Stimulated activated CD8-positive, alpha-beta memory T cell treated with anti-CD3 and anti-CD28 coated beads, Interleukin-4, amount 100 ng/mL, for 48 hours (primary cell): ENCODE results near the gene CDH4.

Experiments
- DNase-seq: peaks from one replicate; pipeline ENCODE4 v3.0.0-alpha.2; 2020

CDH4 gene

DNA sequence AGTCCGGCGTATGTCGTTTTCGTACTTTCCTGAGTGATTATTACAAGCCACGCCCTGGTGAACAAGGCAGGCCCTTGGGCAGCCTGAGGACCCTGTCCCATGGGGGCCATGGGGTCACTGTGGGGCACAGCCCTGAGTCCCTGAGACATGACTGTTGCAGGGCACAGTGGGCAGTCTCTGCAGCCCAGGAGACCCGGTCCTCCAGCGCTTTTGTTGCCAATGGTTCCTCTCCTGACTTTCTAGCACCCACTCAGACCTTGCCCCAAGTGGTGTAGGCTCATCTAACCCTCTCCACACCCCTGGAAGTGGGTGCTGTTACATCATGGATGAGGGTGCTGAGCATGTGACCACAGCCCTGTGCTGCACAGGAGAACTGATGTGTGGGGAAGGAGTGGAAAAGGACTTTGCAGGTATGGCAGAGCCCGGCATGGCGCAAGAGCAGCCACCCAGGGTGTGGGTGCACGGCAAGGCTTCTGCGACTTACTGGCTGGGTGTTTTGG lies 494.1 kb downstream of the CDH4 start:
- no peak for DNase-seq

DNA sequence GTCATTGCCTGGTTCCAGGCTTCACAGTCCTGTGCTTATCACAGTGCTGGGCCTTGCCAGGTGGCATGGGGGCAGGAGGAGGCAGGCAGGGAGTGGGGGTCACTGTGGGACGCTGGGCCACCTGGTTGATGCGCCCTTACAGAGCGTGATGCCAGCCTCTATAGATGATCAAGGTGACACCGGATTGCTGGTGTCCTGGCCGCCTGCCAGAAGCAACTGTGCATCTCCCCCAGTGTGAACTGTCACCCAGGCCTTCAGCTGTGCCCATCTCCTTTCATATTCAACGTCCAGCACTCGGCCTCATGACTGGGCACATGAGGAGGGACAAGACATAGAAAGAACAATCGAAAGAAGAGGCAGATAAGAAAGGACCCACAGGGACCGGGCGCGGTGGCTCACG lies 494.7 kb downstream of the CDH4 start:
- DNase-seq, result no peak

DNA sequence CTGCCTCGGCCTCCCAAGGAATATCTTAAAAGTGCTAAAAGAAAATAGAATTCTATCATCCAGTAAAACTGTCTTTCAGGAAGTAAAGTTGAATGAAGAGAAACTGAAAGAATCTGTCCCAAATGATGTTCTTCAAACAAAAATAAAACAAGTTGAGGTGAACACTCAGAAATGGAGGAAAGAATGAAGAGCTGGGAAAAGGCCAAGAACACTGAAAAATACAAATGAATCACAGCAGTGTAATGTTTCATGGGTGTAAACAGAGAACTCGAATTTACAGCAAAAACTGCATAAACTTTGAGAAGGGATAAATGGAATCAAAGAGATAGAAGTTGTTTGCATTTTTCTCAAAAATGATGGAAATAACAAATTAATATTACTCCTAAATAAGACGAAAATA lies 496.3 kb downstream of the CDH4 start:
- DNase-seq, result no peak

DNA sequence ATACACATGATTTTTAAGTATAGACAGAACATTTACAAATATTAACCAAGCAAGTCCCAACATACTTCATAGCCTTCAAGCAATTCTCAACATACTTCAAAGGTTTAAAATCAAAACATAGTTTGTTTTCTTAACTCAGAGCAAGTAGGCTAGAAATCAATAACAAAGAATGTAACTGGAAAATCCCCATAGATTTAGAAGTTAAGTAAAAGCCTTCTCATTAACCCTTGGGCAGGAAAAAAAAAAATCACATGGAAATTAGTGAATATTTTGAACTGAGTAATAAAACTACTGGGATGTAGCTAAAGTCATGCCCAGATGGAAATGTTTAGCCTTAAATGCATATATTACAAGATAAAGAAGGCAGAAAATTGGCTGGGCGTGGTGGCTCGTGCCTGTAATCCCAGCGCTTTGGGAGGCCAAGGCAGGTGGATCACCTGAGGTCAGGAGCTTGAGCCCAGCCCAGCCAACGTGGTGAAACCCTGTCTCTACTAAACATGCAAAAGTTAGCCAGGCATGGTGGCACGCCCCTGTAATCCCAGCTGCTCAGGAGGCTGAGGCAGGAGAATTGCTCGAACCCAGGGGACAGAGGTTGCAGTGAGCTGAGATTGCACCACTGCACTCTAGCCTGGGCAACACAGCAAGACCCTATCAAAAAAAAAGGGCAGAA lies 497.5 kb downstream of the CDH4 start:
- no peak for DNase-seq

DNA sequence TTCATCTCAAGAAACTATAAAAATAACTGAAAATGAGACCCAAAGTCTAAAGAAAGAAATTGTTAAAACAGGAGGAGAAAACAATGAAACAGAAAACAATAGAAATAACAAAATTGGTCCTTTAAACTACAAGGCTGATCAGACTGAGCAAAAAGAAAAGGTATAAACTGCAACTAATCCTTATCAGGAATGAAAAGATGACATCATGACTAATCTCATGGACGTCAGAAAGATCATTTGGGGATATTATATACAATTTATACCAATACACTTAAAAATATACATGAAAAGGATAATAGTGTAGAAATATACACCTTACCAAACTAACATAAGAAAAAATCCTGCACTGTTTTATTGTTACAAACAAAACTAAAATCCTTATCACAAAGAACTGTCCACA lies 498.0 kb downstream of the CDH4 start:
- DNase-seq, result no peak

DNA sequence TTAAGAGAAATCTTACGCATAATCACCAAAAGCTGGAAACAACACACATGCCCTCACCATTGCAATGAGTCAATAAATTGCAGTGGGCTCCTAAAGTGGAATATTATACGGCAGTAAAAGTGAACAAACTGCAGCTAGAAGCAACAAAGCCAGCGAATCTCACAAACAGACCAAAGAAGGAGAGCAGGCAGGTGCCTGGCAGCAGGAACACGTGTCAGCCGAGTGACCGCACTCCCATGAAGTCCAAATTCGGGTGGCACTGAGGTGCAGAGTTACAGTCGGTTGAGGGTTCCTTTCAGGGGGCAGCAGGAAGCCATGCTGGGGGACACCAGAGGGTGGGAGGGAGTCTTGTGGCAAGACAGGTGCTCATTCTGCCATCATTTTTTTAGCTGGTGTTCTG lies 500.5 kb downstream of the CDH4 start:
- no peak for DNase-seq

DNA sequence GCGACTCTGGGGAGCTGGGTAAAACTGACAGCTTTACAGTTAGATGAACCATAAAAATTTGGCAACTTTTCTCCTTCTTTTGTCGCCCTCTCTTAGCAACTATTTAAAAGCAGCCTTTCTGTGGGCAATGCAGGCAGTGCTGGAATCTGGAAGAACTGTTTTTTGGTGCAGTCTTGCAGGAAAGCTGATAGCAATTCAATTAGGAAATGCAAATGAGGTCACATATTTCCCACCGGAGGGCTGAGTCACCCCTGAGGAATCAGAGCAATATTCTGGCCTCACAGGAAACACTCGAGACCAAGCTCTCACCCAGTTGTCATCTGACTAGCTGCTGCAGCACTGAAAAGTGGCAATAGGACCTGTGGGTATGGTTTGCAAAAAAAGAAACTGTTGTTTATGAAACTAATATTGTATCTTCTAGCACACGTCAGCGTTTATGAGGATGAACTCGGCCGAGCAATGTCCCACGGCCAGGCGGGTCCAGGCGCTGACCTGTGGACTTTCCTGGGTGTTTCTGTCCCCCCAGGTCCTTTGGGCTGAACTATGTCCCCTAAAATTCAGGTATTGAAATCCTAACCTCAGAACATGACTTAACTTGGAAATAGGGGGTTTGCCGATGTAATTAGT lies 501.4 kb downstream of the CDH4 start:
- no peak for DNase-seq

DNA sequence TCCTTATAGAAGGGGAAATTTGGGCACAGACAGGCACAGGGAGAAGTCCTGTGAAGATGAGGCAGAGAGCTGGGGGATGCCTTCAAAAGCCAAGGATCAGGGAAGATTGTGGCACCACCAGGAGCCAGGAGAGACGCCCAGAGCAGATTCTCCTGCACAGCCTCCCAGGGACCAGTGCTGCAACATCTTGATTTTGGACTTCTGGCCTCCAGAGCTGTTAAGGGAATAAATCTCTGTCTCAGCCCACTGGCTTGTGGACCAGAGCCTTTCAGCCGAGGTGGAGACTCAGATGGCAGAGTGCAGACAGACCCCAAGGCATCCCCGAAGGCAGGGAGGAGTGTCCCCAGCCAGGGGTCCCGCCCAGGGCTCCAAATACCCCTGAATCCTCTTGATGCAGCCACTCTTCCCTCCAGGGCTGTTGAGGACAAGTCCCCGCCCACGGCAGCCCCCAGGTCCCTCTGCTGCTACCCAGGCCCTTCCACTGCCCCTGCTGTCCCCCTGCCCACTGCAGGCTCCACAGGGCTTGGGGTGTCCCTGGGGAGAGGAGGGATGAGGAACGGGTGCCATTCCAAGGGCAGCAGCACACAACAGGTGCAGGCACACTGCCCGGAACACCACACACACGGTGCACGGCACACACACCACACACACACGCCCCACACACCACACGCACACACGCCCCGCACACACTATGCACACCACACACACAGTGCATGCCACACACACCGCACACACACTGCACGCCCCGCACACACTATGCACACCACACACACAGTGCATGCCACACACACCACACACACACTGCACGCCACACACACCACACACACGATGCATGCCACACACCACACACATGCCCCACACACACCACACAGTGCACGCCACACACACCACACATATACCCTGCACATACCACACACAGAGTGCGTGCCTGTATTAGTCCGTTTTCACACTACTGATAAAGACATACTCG lies 502.2 kb downstream of the CDH4 start:
- DNase-seq, result no peak

DNA sequence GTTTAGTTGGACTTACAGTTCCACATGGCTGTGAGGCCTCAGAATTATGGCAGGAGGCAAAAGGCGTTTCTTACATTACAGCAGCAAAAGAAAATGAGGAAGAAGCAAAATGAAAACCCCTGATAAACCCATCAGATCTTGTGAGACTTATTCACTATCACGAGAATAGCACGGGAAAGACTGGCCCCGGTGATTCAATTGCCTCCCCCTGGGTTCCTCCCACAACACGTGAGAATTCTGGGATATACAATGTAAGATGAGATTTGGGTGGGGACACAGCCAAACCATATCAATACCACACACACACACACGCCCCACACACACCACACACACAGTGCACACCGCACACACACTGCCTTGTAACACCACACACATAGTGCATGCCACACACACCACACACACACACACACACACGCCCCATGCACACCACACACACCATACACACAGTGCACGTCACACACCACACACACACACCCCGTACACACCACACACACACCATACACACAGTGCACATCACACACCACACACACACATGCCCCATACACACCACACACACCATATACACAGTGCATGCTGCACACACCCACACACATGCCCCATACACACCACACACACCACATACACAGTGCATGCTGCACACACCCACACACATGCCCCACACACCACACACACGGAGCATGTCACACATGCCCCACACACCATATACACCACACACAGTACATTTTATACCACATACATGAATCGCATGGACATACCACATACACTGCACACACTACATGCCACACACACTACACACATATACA lies 503.1 kb downstream of the CDH4 start:
- DNase-seq, result no peak

DNA sequence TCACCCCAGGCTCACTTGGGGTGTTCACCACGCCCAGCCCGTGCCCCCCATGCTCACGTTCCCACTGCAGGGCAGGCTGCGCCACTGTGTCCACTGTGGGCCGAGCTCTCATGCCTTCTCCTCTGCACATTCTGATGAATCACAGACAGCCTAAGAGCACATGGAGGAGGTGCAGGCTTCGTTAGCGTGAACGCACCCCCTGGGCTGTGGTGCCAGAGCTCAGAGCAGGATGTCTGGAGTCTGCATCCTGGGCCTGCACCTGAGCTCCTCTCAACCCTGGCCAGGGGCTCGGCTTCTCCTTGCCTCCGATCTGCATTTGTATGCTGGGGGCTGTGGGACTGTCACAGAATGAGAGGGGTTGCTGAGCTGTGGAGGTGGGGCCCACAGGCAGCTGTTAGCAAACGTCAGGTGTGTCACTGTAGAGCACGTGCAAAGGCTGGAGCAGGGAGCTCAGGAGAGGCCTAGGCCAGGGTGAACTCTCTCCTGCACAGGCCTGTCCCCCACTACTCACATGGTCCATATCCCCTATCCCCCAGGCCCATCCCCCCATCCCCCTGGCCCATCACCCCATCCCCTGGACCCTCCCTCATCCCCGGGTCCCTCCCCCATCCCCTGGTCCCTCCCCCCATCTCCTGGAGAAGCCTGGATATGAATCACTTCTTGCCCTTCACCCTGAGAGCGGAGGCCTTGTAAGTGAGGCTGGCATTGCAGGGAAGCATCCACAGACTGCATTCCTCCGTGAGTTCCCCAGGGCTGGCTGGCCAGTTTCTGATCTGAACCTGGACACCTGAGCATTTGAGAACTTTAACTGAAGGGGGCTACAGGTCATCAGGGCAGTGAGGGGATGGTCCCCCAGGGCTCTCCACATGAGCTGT lies 504.1 kb downstream of the CDH4 start:
- no peak for DNase-seq

DNA sequence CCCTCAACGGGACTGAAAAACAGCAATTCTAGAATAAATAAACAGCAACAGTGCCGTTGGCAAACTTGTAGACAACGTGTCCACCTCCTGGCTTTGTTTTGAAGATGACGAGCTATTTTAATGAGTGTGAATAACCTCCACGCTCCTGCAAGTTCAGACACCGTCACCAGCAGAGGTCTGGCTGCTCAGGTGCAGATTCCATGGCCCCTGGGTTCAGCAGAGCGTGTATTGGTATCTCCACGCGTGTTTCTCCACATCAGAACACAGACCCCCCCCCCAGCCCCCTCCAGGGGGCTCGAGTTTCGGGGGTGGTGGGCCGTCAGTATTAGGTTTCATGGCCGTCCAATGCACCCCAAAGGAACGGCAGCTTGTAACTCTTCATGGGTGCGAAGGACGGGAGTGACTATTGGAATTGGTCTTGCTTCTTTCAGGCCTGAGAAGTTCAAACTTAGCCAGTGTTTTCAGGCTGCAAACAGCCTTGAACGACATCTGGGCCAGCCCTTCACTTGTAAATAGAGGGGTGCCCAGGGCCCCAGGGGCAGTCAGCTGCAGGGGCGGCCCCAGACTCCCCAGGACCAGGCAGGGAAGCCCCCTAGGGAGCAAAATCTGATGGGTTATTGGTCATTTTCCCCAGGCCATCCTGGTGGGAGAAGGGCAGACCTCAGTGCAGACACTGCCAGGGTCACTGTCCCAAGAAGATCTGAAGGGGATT lies 505.1 kb downstream of the CDH4 start:
- DNase-seq, result no peak

DNA sequence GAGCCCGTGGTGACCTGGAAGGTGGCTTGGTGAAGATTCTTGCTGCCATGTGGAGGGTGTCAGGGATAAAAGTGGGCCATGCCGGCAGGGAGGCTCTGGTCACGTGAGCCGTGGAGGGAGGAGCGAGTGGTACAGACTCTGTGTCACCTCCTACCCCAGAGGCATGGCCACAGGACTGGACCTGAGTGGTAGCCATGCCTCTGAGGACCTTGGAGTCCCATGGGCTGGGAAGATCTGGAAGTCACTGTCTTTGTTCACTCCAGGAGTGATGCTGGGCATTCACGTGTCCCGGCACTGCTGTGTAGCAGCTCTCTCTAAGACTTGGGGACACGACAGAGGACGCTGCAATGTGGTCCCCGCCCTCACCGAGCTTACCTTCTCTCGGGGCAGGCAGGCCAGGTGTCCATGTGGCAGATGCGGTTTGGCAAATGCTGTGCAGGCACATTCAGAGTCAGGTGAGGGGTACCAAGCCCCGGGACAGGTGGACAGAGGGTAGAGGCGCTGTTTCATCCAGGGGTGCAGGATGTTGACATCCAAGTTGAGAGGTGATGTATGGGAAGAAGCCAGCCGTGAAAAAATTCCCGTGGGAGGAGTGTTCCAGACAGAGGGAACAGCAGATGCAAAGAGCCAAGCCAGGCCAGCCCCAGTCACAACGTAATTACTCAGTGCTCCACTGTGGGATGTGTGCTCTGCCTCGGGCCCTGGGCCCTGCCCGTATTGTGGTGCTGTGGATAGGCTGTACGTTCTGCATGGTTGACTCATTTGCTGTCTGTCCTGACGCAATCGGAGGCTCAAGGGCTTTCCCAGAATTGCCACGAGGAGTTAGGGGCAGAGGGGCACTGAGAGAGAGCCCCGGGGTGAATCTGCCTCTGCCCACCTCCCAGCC lies 505.9 kb downstream of the CDH4 start:
- DNase-seq, result no peak

DNA sequence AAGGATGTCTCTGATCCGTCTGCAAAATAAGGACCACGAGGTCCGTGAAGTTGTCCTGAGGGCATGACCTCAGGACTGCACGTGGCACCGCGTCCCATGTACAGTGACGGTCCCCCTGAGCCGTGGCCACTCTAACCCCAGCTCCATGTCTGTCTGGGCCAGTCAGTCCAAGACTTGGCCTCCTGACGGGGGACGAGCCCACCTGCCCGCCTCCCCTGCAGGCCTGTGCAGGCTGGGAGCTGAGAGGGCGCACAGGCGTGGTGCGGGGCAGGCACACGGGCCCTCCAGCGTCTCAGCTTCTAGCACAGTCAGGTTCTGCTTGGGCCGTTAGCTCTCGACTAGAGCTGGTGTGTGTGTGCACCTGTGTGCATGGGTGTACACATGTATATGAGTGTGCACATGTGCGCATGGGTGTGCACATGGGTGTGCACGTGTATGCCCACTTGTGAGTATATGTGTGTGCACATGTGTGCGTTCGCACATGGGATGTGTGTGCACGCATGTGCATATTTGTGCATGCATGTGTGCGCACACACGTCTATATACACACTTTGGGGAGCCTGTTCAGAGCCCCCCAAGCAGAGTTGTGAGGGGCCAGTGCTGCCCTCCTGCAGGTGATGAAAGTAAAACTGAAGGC lies 506.6 kb downstream of the CDH4 start:
- DNase-seq, result no peak

DNA sequence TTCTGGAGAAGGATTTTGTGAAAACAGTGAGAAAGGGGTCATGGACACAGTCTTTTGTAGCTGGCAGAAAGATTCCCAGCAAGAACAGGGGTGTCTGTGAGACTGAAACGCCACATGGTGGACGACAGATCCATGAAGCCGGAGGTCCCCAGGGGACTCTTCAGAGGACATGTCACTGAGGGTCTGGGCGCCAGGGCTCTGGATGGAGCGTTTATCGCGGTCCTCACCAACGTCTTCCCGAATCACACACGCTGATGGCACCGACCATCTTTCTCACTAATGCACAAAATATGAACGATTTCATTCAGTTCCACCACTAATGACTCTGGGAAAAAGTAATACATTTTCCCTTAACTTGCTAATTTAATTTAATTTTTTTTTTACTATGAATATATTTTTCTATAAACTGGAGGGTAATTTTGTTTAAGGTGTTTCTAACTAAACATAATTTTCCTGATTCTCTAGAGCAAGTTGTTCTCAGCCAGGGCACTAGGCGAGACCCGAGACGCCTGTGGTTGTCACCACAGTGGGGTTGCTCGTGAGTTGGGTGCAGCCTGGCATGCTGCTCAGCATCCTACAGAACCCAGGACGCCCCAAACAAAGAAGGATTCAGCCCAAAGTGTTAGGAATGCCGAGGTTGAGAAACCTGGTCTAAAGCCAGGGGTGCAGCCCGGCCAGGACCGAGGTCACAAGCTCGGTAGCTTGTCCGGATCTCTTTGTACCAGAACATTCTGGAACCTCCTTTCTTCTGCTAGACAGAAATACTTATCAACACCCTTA lies 507.4 kb downstream of the CDH4 start:
- no peak for DNase-seq

DNA sequence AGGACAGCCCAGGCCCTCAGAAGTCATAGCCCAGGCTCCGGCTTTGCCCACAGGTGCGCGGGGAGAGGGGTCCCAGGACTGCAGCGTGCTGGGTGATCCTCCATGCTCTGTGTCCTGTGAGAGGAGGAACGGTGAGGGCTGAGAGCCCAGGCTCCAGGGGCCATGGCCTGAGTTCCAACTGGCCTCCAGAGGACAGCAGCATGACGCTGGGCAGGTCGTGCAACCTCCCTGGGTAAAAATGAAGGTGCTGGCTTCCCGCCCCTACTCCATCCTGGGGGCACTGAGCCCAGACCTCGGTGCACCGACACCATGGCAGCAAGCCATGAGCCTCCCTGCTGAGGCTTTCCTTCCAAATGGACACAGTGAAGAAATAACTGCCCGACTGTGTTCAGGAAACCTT lies 508.3 kb downstream of the CDH4 start:
- no peak for DNase-seq

DNA sequence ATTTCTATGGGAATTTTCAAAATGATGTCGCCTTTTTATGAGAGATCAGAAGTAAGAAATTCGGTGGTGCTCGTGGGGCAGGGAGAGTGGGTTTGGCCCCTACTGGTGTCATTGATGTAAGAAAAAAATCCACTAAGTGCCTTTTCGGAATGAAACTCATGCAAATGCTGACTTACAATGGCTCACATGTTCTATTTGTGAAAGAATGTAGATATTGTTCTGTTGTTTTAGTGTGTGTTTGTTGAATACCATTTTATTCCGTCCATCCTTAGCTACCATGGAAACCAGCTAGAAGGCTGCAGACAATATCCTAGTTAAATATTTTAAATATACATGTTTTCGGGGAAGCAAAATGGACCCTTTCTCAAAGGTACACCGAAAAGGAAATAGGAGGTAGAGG lies 508.7 kb downstream of the CDH4 start:
- no peak for DNase-seq

DNA sequence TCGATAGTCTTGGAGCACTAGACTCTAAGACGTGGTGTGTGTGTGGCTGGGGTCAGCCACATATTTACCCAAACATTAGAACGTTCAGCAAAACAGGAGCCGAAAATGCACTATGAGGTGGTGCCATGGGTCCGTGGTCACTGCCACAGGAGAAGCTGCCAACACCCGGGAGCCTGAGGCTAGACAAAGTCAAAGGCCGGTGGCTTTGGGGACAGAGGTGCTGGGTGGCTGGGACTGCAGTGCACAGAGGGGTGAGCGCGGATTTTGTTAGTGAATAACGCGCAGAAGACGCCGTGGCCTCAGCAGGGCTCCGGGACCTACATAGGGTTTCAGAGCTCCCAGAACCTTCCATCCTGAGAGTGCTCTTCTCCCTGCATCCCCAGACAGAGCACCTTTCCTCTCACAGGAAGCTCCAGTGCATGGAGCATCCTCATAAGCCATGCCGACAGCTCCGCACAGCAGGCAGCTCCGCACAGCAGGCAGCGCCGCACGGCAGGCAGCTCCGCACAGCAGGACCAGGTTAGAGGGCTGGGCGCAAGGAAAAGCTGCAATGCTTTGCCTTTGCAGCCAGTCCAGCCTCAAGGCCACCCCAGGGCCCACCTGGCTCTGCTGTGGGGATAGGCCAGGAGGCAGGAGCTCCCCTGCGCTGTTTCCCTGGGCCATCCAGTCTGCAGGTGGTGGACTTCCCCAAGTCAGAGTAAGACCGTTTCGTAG lies 509.5 kb downstream of the CDH4 start:
- no peak for DNase-seq

DNA sequence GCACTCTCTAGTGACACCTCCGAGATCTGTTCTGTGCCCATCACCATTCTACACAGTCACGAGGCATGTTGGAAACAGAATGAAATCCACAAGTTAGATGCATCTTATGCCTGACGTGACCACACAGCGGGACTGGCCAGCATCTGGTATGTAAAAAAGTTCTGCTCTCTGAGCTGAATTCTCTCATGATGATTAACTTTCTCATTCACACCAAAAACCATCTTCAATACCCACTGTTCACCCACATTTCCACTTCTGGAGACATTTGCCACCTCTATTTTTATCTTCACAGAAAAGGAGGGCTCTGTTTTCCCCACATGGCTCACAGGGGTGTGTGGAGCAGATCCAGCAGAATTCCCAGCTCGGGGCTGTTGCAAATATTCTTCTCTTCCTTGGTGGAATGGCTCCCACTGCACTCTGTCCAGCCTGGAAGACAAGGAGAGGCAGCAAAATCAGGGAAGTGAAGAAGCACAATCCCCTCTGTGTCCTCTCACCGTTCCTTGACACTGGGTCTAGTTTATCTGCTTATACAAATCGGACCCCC lies 510.2 kb downstream of the CDH4 start:
- DNase-seq, result no peak
